Psoas muscle (tissue), 8 donors: Measurements from ENCODE around the gene IKZF1. TPM values are rescaled to one million over a fixed set of nuclear protein-coding genes. Genes with fewer than 3 reads are reported as not detected.

Experiments
- ATAC-seq, 4 donors: fragments of 200-7000 bp; cut with Tn5 transposase; one replicate each; pipeline ENCODE4 v1.9.1; 2020; ENCODE audit warnings: moderate library complexity in 3 of 4, mild to moderate bottlenecking in 2 of 4
- DNase-seq, 2 donors: peaks; one replicate each; pipeline ENCODE4 v3.0.0-alpha.2; 2020
- H3K27ac ChIP-seq: fragments of 200-600 bp; one replicate; pipeline ENCODE4 v1.8.0; 2022
- H3K27me3 ChIP-seq, 3 donors: fragments of 200-600 bp in 1 of 3; one replicate each; pipeline versions ENCODE4 v1.6.1 to v1.8.0; 2013 to 2022; ENCODE audit warnings: low read length in 2 of 3, mild to moderate bottlenecking in 2 of 3, moderate library complexity in 1 of 3; ENCODE audit not compliant: insufficient read depth in 3 of 3
- H3K36me3 ChIP-seq, 2 donors: fragments of 200-600 bp in 1 of 2; one replicate each; pipeline versions ENCODE4 v1.6.1 to v1.8.0; 2013 to 2022; ENCODE audit warnings: low read depth in 1 of 2, mild to moderate bottlenecking in 1 of 2, moderate library complexity in 1 of 2; ENCODE audit not compliant: insufficient read depth in 1 of 2
- H3K4me1 ChIP-seq: fragments of 200-600 bp; one replicate; pipeline ENCODE4 v1.8.0; 2022
- H3K4me3 ChIP-seq: fragments of 200-600 bp; one replicate; pipeline ENCODE4 v1.8.0; 2022; ENCODE audit warnings: mild to moderate bottlenecking
- H3K9me3 ChIP-seq: fragments of 200-600 bp; one replicate; pipeline ENCODE4 v1.8.0; 2022
- WGBS, 3 donors: extraction: QIAGEN DNeasy Blood & Tissue Kit; methylation state at CpG; one replicate each; pipeline versions ENCODE4 v1.1.6 to v1.1.7; 2013; 5-methylcytosine and 5-hydroxymethylcytosine counted together
- intact Hi-C, 2 donors: fragments of 100-400 bp; cut with DNase I; formaldehyde crosslinking; loops; one replicate each; pipeline versions ENCODE4 v1.11.0 to v1.14.2; 2022
- polyA plus RNA-seq, 3 donors: library from polyadenylated mRNA; stranded (reverse); fragments of 200-250 nt; gene quantifications; one replicate each; pipeline ENCODE4 v1.2.3, GENCODE V29; 2013
- total RNA-seq, 4 donors: library from RNA; stranded (reverse); fragmentation: NEBNext Ultra II Directional in 2 of 4; extraction: Animal tissue kit (Norgen Biotek cat#: 25700) in 2 of 4; gene quantifications; one replicate each; pipeline versions ENCODE4 v1.2.1 to v1.2.4, GENCODE V29; 2021 to 2023
- TF ChIP-seq, protein P1 (sequence below): fragments of 200-600 bp; IDR thresholded peaks from one replicate; pipeline ENCODE4 v1.8.0; 2022; ENCODE audit warnings: antibody characterized with exemption
- donor health status: healthy with polysubstance abuse.
- donor health status: DM: no; HTN: no; CAD: no; lungs with moderate emphysema.
- donor health status: Bipolar disorder and iron deficiency.
- donor health status: healthy.
- donor health status: DM: yes; HTN: yes; CAD: no.
- donor health status: DM: no; HTN: no; CAD: no.
- donor health status: DM: no; HTN: no; CAD: no.
- donor health status: DM: yes; HTN: yes; CAD: no.

The IKZF1 gene
- total and polyA plus RNA-seq, 7 donors = 0.18 to 2.0 (median 1.1) TPM

GRCh38 chr7:50404392-50404791 is 99.9 kb downstream of the IKZF1 start:
- DNase-seq (no peak), ATAC-seq (no peak)
- no peak overlapping the region for H3K27ac ChIP-seq
- no peaks in the 10 kb centered on the region for H3K36me3 ChIP-seq
- H3K4me1 ChIP-seq = no peaks in the 10 kb centered on the region
- H3K9me3 ChIP-seq = no peaks in the 10 kb centered on the region
- intact Hi-C loops = no loop called here
- WGBS, 3 donors = 68 to 73% (median 70%) methylated on average over 7 of the region's 7 CpGs
- no peak overlapping the region for H3K4me3 ChIP-seq
- peaks cover 0 to 38% (median 5%) of the 10 kb centered on the region in 3 donors for H3K27me3 ChIP-seq
- TF ChIP-seq, protein P1, sequence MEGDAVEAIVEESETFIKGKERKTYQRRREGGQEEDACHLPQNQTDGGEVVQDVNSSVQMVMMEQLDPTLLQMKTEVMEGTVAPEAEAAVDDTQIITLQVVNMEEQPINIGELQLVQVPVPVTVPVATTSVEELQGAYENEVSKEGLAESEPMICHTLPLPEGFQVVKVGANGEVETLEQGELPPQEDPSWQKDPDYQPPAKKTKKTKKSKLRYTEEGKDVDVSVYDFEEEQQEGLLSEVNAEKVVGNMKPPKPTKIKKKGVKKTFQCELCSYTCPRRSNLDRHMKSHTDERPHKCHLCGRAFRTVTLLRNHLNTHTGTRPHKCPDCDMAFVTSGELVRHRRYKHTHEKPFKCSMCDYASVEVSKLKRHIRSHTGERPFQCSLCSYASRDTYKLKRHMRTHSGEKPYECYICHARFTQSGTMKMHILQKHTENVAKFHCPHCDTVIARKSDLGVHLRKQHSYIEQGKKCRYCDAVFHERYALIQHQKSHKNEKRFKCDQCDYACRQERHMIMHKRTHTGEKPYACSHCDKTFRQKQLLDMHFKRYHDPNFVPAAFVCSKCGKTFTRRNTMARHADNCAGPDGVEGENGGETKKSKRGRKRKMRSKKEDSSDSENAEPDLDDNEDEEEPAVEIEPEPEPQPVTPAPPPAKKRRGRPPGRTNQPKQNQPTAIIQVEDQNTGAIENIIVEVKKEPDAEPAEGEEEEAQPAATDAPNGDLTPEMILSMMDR = no peak

DNA sequence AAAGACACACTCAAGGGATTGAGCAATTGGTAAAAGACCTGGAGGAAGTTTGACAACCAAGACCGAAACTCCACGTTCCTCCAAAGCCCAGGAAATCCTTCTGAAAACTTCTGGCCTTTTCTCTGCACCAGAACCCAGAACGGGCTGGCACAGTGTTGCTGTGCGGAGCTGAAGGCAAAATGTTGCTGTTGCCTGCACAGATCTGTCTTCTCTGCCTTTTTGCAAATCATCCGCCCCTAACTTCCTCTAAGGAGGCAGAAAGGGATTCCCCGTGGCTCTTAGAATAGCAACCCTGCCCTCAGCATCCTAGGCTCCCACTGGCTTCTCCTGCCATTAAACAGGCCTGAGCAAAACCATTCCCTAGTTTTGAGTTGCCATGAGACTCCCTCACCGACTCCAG is 100.7 kb downstream of the IKZF1 start:
- peaks cover 0 to 29% (median 5%) of the 10 kb centered on the region in 3 donors for H3K27me3 ChIP-seq
- no peak for ATAC-seq

GRCh38 chr7:50406935-50407334 is 102.4 kb downstream of the IKZF1 start:
- no peak for DNase-seq
- intact Hi-C loops = no loop called here
- WGBS, 3 donors = 58 to 67% (median 66%) methylated on average over 5 of the region's 5 CpGs
- TF ChIP-seq, protein P1 = no peak
- H3K4me3 ChIP-seq = no peak overlapping the region
- no peak for ATAC-seq
- no peaks in the 10 kb centered on the region for H3K9me3 ChIP-seq
- H3K27me3 ChIP-seq = peaks cover 0 to 15% (median 1%) of the 10 kb centered on the region in 3 donors
- H3K36me3 ChIP-seq = no peaks in the 10 kb centered on the region
- H3K27ac ChIP-seq = no peak overlapping the region
- H3K4me1 ChIP-seq = no peaks in the 10 kb centered on the region

More for the DNA sequence above, 100.7 kb downstream of the IKZF1 start:
- WGBS, 3 donors = 78 to 84% (median 79%) methylated on average over 7 of the region's 7 CpGs
- Histone ChIP-seq H3K36me3 (no peaks in the 10 kb centered on the region), H3K9me3 (no peaks in the 10 kb centered on the region), H3K4me3 (no peak overlapping the region), H3K27ac (no peak overlapping the region), H3K4me1 (no peaks in the 10 kb centered on the region)
- no peak for DNase-seq
- intact Hi-C loops = no loop called here
- TF ChIP-seq, protein P1 = no peak

DNA sequence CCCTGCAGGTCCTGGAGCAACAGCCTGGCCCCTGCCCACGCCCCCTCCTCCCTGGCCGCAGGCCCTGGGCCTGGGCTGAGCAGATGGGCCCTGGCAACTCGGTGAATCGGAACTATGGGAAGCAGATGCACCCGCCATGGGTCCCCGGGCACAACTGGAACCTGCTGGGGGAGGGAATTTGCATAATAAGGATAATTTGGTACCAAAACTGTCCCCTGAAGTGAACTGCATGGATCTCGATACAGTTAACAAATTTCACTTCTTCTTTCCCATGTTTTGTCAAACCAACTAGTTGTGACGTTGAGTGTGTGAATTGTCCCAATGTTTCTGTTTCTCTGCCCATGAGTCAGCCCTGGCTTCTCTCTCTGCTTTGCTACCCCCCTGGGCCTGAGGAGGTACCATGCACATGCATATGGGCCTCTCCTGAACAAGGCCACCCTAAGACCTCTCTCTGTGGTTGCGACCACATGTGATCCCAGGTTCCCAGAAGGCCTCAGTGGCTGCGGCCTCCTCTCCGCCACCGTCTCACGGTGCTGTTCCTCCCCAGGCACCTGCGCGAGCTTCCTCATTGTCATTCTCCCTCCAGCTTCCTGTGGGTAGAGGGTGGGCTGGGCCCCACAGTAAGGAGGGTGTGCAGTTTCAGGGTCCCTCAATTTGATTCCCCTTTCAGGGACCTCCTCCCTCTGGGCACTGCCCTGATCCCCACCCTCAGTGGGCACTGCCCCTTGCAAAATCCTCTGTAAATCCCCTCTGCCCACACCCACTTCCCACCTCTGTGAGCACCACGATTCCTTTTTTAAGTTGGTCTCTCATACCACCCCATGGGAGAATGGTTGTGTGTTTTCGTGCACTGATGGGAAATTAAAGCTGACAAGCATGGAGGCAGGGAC is 105.6 kb downstream of the IKZF1 start:
- no peak overlapping the region for H3K27ac ChIP-seq

More for the DNA sequence above, 105.6 kb downstream of the IKZF1 start:
- no peaks in the 10 kb centered on the region for H3K4me1 ChIP-seq
- H3K9me3 ChIP-seq = no peaks in the 10 kb centered on the region
- no peaks in the 10 kb centered on the region for H3K36me3 ChIP-seq
- H3K4me3 ChIP-seq = no peak overlapping the region
- no peak for ATAC-seq
- intact Hi-C loops = no loop called here
- H3K27me3 ChIP-seq = no peaks in the 10 kb centered on the region
- TF ChIP-seq, protein P1 = no peak
- no peak for DNase-seq
- WGBS, 3 donors = 76 to 81% (median 80%) methylated on average over 17 of the region's 17 CpGs
